ENCODE results near the gene RNF166.

DNA sequence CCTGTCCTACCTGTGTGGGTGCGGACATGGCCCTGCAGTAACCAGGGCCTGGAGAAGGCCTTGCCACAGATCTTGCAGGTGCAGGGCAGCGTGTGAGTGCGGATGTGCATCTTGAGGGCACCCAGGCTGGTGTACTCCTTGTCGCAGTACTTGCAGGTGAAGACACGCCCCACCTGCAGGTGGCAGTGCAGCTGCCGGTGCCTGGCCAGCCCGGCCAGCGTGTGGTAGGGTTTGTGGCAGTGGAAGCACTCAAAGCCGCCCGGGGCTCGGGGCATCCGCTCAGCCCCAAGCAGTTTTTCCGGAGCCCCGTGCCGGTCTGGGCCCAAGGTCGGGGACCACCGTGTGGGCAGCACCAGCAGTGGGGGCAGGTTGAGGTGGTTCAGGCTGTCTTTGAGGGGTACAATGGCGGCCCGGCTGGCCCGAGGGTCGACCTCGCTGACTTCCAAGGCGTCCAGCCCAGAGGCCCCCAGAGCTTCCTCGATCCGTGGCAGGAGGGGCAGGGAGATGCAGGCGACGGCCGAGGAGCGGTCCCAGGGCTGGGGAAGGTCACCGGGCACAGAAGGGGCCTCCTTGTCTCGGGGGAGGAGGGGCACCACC is 25.0 kb downstream of the RNF166 start:
- TF ChIP-seq ZNF274 (IDR thresholded peaks at IDR 0.05; ENCODE audit: low read depth, low read length) = no peak
- TF ChIP-seq YY1 (IDR thresholded peaks at IDR 0.05; ENCODE audit: insufficient read depth, insufficient read length) = no peak
- no peak for TF ChIP-seq SUZ12 (IDR thresholded peaks at IDR 0.05; ENCODE audit: extremely low read depth, insufficient read depth, insufficient read length)
